ENCODE measurements around the gene AP2M1.
"Not testable (repeated sequence)": the region's sequence is repeated elsewhere in the genome, so short reads cannot be mapped to it uniquely, and the experiment has no call there.

Gene AP2M1

DNA sequence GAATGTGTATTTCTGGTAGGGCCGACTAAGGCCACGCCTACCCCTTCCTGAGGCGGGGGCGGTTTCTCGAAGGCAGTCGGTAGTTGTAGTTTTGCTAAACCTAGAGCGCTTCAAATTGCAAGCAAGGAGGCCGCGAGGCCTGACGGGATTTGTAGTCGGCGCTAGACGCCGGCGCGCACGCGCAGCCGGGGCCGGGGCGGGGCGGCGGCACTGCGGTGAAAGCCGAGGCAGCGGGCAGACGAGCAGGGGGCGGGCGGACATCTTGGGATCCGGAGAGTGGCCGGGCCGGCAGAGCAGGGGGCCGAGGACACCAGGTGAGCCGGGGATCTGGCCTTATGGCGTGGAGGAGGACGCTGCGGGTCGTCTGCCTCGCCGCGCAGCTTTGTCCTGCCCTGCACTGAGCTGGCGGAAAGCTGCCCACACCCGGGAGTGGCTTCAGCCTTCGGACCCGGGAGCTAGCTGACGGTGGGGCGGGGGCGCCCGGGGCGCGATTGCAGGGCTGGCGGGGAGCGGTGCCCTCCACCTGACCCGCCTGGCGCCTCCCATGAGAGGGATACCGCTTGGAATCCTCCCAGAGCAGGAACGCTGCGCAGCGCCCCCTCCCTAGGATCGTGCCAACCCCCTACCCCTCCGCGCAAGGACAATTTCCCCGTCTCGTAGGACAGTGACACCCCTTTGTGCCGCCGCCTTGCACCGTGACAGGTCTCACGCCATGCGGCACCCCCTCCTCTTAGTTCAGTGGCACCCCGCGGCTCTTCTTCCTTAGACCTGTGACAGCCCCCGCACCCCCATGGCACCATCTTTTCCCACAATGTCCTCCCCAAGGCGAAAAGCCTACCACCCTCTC is at the start of gene AP2M1:
Gene AP2M1 (plus strand): TSS at position 210 of the 847 bp plus-strand sequence. CDS start 2,139 bp downstream, outside the sequence.
- DNase-seq (ENCODE audit: low spot score): peak; percentile 99

- no peak for DNase-seq (ENCODE audit: low spot score)
Observed at GRCh38 chr3:184126006-184126405, 48.6 kb upstream of the AP2M1 start.

GRCh38 chr3:184129012-184129411 is 45.6 kb upstream of the AP2M1 start:
- DNase-seq (ENCODE audit: low spot score): no peak

GRCh38 chr3:184132945-184133344 is 41.7 kb upstream of the AP2M1 start:
- no peak for DNase-seq (ENCODE audit: low spot score)

DNA sequence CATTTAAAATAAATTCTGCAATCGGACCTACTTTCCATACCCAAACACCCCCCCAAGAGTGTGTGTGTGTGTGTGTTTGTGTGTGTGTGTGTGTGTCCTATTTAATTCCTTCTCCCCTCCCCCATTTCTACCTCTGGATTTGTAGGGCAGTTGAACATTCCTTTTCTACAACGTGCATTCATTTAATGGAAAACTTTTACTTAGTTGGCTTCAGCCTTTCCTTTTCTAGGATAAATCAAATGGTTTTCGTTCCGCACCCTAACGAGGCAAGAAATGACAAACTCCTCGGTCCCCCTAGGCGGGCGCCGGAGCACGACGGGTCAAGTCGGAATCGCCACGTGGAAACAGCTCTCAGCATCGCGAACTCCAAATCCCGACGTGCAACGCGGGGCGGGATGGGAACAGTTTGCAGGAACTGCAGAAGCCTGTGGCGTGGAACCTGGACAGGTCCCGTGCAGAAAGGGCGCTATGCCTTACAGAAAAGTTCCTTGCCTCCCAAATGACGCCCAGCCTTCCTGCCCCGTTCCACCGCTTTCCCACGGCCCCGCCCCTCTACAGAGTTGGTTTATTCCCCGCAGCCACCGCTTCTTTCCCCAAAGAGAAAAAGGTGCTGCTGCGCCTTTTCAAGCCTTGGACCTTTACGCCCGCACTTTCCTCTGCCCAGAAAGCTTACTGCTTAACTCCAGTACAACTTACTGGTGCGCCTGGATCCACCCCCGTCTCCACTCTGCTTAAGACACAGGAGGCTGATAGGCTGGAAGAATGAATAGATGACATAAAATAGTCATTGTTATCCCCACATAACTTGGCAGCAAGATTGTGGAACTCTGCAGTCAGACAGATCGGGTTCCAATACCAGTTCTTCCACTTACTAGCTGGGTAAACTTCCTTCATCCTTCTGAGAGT is 40.6 kb upstream of the AP2M1 start:
- DNase-seq (ENCODE audit: low spot score): peak; percentile 46

- DNase-seq (ENCODE audit: low spot score): no peak
Observed at GRCh38 chr3:184134746-184135148, 39.9 kb upstream of the AP2M1 start.

GRCh38 chr3:184135149-184135910 is 39.3 kb upstream of the AP2M1 start, which contains the start of gene EIF2B5:
TSS of gene EIF2B5 (plus strand) at chr3:184135358. CDS start at chr3:184135386, 28 bp downstream.
- DNase-seq (ENCODE audit: low spot score): peak; percentile 93

DNA sequence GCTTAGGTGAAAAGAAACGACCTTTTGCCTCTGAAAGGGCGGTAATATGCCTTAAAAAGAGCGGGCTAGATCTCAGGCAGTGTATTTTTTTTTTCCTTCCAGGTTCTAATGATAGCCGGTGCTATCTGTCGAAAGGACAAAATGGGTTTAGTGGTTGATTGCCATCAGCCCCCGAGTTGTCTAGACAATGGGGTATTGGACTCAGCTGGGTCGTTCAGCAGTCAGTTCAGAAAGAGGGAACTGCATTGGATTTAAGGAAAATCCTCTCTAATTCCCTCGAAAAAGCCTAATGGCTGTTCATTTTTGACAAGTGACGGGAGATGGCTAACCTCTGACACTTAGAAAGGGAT is 38.8 kb upstream of the AP2M1 start:
- DNase-seq (ENCODE audit: low spot score): no peak

DNA sequence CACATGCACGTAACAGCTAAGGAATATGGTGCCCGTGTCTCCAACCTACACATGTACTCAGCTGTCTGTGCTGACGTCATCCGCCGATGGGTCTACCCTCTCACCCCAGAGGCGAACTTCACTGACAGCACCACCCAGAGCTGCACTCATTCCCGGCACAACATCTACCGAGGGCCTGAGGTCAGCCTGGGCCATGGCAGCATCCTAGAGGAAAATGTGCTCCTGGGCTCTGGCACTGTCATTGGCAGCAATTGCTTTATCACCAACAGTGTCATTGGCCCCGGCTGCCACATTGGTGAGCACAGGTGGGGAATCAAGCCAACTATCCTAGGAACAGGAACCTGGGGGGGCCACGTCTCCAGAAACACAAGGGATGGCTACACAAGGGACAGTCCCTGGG is 34.2 kb upstream of the AP2M1 start:
- no peak for DNase-seq (ENCODE audit: low spot score)

DNA sequence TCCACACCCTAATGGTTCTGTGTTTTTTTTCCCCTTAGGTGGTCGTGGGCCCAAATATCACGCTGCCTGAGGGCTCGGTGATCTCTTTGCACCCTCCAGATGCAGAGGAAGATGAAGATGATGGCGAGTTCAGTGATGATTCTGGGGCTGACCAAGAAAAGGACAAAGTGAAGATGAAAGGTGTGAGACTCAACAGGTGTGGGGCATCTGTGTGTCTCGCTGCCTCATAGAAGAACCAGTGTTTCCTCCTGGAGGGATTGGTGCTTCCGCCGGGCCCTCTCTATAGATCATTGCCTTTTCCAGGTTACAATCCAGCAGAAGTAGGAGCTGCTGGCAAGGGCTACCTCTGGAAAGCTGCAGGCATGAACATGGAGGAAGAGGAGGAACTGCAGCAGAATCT is 32.5 kb upstream of the AP2M1 start:
- no peak for DNase-seq (ENCODE audit: low spot score)

DNA sequence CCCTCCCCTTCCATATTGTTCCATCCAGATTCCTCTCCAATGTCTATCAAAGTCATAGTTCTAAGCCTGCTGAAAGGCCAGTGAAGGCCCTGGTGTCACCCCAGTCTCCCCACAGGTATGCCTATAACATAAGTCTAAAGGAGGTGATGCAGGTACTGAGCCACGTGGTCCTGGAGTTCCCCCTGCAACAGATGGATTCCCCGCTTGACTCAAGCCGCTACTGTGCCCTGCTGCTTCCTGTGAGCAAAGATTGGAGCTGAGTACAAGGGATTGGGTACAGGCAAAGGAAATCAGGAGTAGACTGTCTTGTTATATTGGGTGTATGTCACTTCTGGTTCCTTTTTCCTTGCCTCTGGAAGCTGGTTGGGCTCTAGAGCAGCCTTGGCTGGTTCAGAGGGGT is 31.3 kb upstream of the AP2M1 start:
- DNase-seq (ENCODE audit: low spot score): no peak

DNA sequence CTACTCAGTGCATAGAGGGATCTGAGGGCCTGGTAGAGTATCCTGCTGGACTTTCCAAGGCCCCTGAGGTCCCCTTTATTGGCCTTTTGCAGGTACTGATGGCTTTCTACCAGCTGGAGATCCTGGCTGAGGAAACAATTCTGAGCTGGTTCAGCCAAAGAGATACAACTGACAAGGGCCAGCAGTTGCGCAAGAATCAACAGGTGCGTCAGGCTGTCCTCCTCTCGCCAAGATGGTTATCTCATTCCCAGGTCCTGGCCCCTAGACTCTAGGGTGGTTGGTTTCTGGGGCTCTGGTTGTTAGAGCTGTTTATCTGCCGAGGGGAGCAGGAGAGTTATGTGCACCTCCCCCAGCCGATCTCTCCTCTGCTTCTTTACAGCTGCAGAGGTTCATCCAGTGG is 30.1 kb upstream of the AP2M1 start:
- DNase-seq (ENCODE audit: low spot score): no peak

- peak; percentile 35 for DNase-seq (ENCODE audit: low spot score)
Observed at GRCh38 chr3:184145111-184145524, 29.5 kb upstream of the AP2M1 start.

DNA sequence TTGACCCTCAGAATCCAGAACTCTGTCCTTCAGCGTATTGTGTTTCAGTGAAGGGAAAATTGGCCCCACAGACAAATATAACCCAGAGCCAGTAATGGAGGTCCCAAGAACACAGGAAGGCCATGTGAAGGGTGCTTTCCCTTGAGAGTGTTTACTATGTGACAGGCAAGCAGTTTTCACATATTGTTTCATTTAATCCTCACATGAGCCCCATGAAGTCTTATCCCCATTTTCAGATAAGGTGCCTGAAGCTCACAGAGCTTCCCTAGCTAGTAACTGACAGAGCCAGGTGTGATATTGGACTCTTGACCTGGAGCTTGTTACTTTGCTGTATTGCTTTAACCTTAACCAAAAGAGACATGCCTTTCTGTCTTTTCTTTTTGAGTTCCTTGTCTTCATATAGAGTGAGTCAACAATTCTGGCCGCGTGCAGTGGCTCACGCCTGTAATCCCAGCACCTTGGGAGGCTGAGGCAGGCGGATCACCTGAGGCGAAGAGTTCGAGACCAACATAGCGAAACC is 28.8 kb upstream of the AP2M1 start:
- no peak for DNase-seq (ENCODE audit: low spot score)

DNA sequence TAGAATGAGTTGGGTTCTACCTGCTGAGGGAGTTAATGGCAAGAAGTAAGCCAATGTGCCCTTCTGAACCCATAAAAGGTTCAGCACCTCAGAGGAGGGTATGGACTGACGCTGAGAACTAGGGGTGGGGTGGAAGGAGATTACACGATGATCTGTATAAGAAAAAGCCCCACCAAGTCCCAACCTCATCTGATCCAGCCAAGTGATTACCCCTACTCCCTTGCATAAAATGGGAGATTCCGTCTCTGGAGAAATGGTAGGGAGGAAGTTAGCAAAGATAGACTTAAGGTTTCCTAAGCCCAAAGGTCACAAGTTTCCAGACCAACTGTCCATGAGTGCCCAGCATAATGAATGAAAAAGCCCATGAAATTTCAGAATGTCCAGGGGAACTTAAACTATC is 26.6 kb upstream of the AP2M1 start:
- DNase-seq (ENCODE audit: low spot score): no peak

GRCh38 chr3:184149123-184149522 is 25.5 kb upstream of the AP2M1 start:
- DNase-seq (ENCODE audit: low spot score): no peak

- DNase-seq (ENCODE audit: low spot score): not testable (repeated sequence)
Observed at GRCh38 chr3:184149770-184150169, 24.9 kb upstream of the AP2M1 start.

DNA sequence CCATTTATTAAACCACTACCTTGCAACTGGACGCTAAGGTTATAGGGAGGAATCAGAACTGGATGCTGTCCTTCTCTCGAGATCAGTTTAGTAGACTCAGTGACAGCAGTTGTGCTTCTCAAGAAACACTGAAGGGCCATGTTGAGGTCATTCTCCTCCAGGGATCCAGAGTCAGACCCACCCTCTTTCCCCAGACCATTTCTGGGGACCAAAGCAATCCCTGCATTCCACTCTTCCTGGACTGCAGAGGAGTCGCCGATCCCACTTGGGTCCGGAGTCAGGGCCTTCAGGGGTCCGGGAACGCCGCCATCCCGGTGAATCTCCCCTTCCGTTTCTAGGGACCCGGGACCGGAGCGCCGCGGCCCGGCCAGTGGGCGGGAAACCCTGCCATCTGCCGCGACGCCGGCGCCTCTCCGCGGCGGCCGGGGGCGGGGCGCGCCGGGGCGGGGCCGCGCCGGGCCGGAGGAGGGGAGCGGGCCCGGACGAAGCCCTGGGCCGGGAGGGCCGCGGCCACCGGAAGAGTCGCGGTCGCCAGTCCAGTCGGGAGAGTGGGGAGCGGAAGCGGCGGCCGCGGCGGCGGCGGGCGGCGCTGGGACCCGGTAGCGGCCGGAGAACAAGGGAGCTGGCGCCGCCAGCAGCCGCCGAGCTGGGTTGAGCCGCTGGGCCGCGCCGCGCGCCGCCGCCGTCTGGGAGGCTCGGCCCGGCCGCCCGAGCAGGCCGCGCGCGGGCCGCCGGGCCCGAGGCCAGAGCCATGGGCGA is 19.6 kb upstream of the AP2M1 start, which contains the start of gene DVL3:
Gene DVL3 (plus strand): TSS at position 493 of the 759 bp plus-strand sequence. CDS start 259 bp downstream, at position 752.
- peak; percentile 31 for DNase-seq (ENCODE audit: low spot score)

DNA sequence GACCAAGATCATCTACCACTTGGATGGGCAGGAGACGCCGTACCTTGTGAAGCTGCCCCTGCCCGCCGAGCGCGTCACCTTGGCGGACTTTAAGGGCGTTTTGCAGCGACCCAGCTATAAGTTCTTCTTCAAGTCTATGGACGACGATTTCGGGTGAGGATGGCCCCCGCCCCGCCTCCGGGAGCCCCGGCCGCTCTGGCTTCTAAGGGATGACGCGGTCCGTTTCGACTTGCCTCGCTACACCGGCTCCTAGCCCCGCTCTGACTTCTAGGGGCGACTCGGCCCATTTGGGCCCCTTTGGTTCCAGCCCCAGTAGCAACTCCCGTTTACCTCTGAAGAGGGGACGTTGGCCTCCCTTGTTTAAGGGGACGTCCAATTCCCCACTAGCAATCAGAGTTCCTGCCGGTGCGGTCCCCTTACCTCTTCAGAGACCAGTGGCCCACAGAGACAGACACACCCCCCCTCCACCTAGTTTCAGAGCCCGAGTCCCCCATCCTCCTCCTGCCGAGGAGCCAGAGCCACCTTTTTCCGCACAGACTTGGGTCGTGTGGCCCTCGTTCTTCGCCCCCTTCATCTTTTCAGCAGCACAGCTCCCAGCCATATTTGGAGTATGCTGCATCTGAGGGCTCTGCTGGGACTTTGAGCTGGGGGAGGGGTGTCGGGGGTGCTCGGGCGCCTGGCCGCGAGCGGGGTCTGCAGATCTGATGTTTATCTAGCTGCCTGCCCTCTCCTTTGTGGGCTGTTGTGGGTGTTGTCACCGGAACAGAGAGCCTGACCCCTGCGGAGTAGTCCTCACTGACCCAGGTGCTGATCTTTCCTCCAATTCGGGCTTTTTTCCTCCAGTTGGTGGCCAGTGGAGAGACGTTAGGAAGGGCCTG is 18.8 kb upstream of the AP2M1 start:
- peak; percentile 35 for DNase-seq (ENCODE audit: low spot score)

- no peak for DNase-seq (ENCODE audit: low spot score)
Observed at GRCh38 chr3:184156522-184156955, 18.1 kb upstream of the AP2M1 start.

Data from CD4-positive, alpha-beta T cell treated with Interleukin-2 at 100 ng/mL for 4 hours (primary cell).